ENCODE results near the gene HNF1B.

- TF ChIP-seq EZH2 (IDR thresholded peaks at IDR 0.05; ENCODE audit: borderline replicate concordance, low read length) (no peak), CTCF (IDR thresholded peaks at IDR 0.05; ENCODE audit: low read length) (no peak)
Measured at GRCh38 chr17:37732316-37732715, 12.5 kb downstream of the HNF1B start.
